Spleen (tissue), 7 donors: ENCODE measurements around the gene SLC29A1.
"Not testable (repeated sequence)": the region's sequence is repeated elsewhere in the genome, so short reads cannot be mapped to it uniquely, and the experiment has no call there.

ENCODE experiments used
- POLR2A ChIP-seq, 3 donors: fragments of 450-650 bp; IDR thresholded peaks; one replicate each; pipeline ENCODE4 v1.5.1; 2017; ENCODE audit warnings: antibody characterized with exemption in 3 of 3, mild to moderate bottlenecking in 1 of 3
- TF ChIP-seq, protein P1 (sequence below), 11 experiments: fragments of 200-600 bp in 7 of 11; fragments of 450-650 bp in 4 of 11; sonication (generic) in 4 of 11; IDR thresholded peaks in 8 of 11; conservative IDR thresholded peaks in 3 of 11; 1 replicate in 7 of 11; 2 replicates in 4 of 11; pipeline versions ENCODE4 v1.4.0 to v1.8.0; 2016 to 2021; ENCODE audit warnings: antibody characterized with exemption in 11 of 11, inconsistent platforms in 4 of 11, mild to moderate bottlenecking in 1 of 11
- donor health status: DM: no; HTN: no; CAD: no; lungs with moderate emphysema.
- donor health status: DM: no; HTN: no; CAD: no.
- donor health status: DM: no; HTN: no; CAD: no.

DNA sequence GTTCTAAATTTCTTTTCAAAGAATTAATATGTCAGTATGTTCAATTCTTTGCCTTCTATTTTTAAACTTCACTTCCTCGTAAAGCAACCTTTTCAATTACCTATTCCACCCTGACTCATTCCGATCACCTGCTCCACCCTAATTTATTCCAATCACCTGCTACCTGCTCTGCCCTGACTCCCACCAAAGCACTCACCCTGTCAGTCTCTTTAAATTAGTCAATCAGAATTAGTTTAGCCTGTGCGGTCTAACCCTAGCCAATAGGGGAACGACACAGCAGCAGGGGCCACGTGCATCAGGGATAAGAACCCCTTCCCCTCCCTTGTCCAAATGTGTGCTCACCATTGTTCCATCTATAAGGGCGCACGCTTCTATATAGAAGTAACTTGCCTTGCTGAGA is 38.0 kb upstream of the SLC29A1 start:
- TF ChIP-seq POLR2A (IDR thresholded peaks at IDR 0.05) = not testable (repeated sequence)
- TF ChIP-seq, protein P1, sequence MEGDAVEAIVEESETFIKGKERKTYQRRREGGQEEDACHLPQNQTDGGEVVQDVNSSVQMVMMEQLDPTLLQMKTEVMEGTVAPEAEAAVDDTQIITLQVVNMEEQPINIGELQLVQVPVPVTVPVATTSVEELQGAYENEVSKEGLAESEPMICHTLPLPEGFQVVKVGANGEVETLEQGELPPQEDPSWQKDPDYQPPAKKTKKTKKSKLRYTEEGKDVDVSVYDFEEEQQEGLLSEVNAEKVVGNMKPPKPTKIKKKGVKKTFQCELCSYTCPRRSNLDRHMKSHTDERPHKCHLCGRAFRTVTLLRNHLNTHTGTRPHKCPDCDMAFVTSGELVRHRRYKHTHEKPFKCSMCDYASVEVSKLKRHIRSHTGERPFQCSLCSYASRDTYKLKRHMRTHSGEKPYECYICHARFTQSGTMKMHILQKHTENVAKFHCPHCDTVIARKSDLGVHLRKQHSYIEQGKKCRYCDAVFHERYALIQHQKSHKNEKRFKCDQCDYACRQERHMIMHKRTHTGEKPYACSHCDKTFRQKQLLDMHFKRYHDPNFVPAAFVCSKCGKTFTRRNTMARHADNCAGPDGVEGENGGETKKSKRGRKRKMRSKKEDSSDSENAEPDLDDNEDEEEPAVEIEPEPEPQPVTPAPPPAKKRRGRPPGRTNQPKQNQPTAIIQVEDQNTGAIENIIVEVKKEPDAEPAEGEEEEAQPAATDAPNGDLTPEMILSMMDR (IDR thresholded peaks at IDR 0.05 in 8 of 11, conservative IDR thresholded peaks at IDR 0.05 in 3 of 11) = not testable (repeated sequence)
